ENCODE data around the gene CYP2W1.
"Not testable (repeated sequence)": the region's sequence is repeated elsewhere in the genome, so short reads cannot be mapped to it uniquely, and the experiment has no call there.

Gene CYP2W1

GRCh38 chr7:1031716-1032455 lies 48.9 kb downstream of the CYP2W1 start:
- no peak for DNase-seq

GRCh38 chr7:1032536-1033181 lies 49.7 kb downstream of the CYP2W1 start:
- DNase-seq: no peak

GRCh38 chr7:1033546-1034145 lies 50.7 kb downstream of the CYP2W1 start:
- DNase-seq: peak in 1 of 4 experiments; percentile 9

GRCh38 chr7:1034769-1035168 lies 51.8 kb downstream of the CYP2W1 start:
- DNase-seq: not testable (repeated sequence)

GRCh38 chr7:1036164-1036928 lies 53.4 kb downstream of the CYP2W1 start:
- not testable (repeated sequence) for DNase-seq
